Duodenal mucosa (tissue), 2 donors: ENCODE measurements around the gene PTDSS2.

Source experiments
- H3K27ac ChIP-seq: one replicate; pipeline ENCODE4 v1.7.0; 2013; ENCODE audit warnings: low read depth, low read length
- H3K27me3 ChIP-seq, 2 donors: one replicate each; pipeline ENCODE4 v1.7.0; 2013; ENCODE audit warnings: low read length in 2 of 2, control low read depth in 1 of 2; ENCODE audit not compliant: insufficient read depth in 2 of 2, control insufficient read depth in 1 of 2
- H3K36me3 ChIP-seq, 2 donors: one replicate each; pipeline ENCODE4 v1.7.0; 2013; ENCODE audit warnings: low read length in 2 of 2, control low read depth in 1 of 2; ENCODE audit not compliant: insufficient read depth in 2 of 2, control insufficient read depth in 1 of 2
- H3K4me1 ChIP-seq, 2 donors: one replicate each; pipeline ENCODE4 v1.7.0; 2013; ENCODE audit warnings: low read length in 2 of 2, control low read depth in 1 of 2; ENCODE audit not compliant: insufficient read depth in 2 of 2, control insufficient read depth in 1 of 2
- H3K4me3 ChIP-seq, 2 donors: one replicate each; pipeline ENCODE4 v1.7.0; 2013; ENCODE audit warnings: low read length in 2 of 2, low read depth in 1 of 2
- H3K9ac ChIP-seq, 2 donors: one replicate each; pipeline ENCODE4 v1.7.0; 2013; ENCODE audit warnings: low read length in 2 of 2, low read depth in 1 of 2
- H3K9me3 ChIP-seq, 2 donors: one replicate each; pipeline ENCODE4 v1.7.0; 2013; ENCODE audit warnings: low read length in 2 of 2, control low read depth in 1 of 2; ENCODE audit not compliant: control insufficient read depth in 1 of 2

The PTDSS2 gene

DNA sequence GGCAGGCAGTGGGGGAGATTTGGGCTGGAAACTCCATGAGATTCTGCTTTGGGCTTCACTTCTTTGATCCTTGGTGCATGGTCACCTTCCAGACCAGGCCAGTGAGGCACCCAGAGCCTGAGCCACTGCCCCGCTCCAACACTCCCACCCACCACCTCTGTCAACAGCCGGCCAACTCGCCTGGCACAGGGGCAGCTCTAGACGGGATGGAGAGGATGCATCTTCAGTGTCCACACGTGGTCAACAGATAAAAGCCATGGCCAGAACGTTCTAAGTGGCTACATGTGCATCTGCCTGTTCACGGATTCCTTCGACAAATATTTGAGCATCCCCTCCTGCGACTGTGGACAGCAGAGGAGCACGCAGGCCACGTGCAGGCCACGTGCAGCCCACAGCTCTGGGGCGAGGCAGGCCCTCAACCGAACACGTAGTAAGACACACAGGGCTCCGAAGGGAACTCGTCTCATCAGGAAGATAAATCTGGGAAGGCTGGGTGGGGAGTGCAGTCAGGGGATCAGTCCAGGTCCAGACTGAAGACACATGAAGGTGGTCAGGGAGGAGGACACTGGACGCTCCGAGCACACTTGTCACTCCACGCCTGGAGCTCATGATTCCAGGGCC, 88.5 kb downstream of the PTDSS2 start:
- Histone ChIP-seq H3K4me1 (peaks cover 14 to 39% of the 10 kb centered on the region in 2 donors), H3K27ac (no peak overlapping the region), H3K36me3 (peaks cover 0 to 2% of the 10 kb centered on the region in 2 donors), H3K9ac (no peak overlapping the region), H3K9me3 (no peaks in the 10 kb centered on the region), H3K27me3 (no peaks in the 10 kb centered on the region), H3K4me3 (no peak overlapping the region)

DNA sequence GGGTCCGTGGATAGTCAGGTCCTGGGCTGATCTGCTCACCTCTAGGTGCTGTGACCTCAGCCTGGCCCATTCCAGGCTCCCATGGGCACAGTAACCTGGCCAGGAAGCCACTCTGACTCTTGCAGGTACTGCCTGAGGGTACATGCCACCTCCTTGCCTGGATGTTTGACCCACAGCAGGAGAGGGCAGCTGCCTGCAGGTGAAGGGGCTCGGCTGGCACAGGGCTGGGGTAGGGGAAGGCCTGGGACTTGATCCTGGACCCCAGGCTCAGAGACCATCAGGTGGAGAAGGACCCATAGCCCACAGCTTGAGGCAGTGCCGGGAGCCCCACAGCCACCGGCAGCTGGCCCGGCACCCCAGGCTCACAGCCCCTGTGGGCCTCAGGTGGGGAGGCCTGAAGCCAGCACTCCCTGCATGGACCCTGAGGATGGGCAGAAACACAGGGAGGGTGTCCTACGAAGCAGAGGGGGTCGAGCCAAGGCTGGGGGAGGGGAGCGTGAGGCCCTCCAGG, 89.9 kb downstream of the PTDSS2 start:
- Histone ChIP-seq H3K27me3 (no peaks in the 10 kb centered on the region), H3K4me3 (no peak overlapping the region), H3K9me3 (no peaks in the 10 kb centered on the region), H3K27ac (no peak overlapping the region), H3K4me1 (peaks cover 11 to 31% of the 10 kb centered on the region in 2 donors), H3K36me3 (no peaks in the 10 kb centered on the region), H3K9ac (no peak overlapping the region)
